Kidney glomerular epithelial cell (primary cell): ENCODE results near the gene ALS2CL.

Experiments
- DNase-seq: peaks from one replicate; lab custom pipeline; 2025; lab: John Stamatoyannopoulos, UW

The ALS2CL gene

GRCh38 chr3:46664971-46665762, 28.3 kb downstream of the ALS2CL start:
- DNase-seq: no peak

- DNase-seq: no peak
Observed at GRCh38 chr3:46664188-46664970, 29.1 kb downstream of the ALS2CL start.

- DNase-seq: no peak
Observed at GRCh38 chr3:46663591-46664135, 29.8 kb downstream of the ALS2CL start.

- DNase-seq: peak; percentile 41
Observed at GRCh38 chr3:46662771-46663551, 30.5 kb downstream of the ALS2CL start.

- DNase-seq: no peak
Observed at GRCh38 chr3:46661776-46662766, 31.4 kb downstream of the ALS2CL start.

GRCh38 chr3:46660543-46661523, 32.6 kb downstream of the ALS2CL start:
- no peak for DNase-seq

GRCh38 chr3:46660003-46660402, 33.5 kb downstream of the ALS2CL start:
- DNase-seq: no peak

GRCh38 chr3:46659285-46659684, 34.2 kb downstream of the ALS2CL start:
- no peak for DNase-seq

- DNase-seq: no peak
Observed at GRCh38 chr3:46656778-46657556, 36.5 kb downstream of the ALS2CL start.

GRCh38 chr3:46655271-46655670, 38.2 kb downstream of the ALS2CL start:
- no peak for DNase-seq

- no peak for DNase-seq
Observed at GRCh38 chr3:46651084-46651483, 42.4 kb downstream of the ALS2CL start.

- DNase-seq: no peak
Observed at GRCh38 chr3:46649436-46649835, 44.0 kb downstream of the ALS2CL start.

- no peak for DNase-seq
Observed at GRCh38 chr3:46648096-46648495, 45.4 kb downstream of the ALS2CL start.

- DNase-seq: no peak
Observed at GRCh38 chr3:46646700-46647099, 46.8 kb downstream of the ALS2CL start.

GRCh38 chr3:46643701-46644100, 49.8 kb downstream of the ALS2CL start:
- DNase-seq: no peak

GRCh38 chr3:46642971-46643370, 50.5 kb downstream of the ALS2CL start:
- DNase-seq: no peak

GRCh38 chr3:46640927-46641326, 52.6 kb downstream of the ALS2CL start:
- DNase-seq: no peak

- no peak for DNase-seq
Observed at GRCh38 chr3:46639221-46639620, 54.3 kb downstream of the ALS2CL start.

- no peak for DNase-seq
Observed at GRCh38 chr3:46634856-46635255, 58.6 kb downstream of the ALS2CL start.
